PC-3 (cell line): ENCODE measurements around the gene PIGS.

ENCODE experiments used
- EZH2 ChIP-seq: fragments of 300-600 bp; sonication (generic); IDR thresholded peaks from one replicate; pipeline ENCODE4 v1.6.1; 2017; ENCODE audit warnings: antibody characterized with exemption, mild to moderate bottlenecking, low read length; ENCODE audit not compliant: unreplicated experiment
- TF ChIP-seq, protein P1 (sequence below): fragments of 300-600 bp; sonication (generic); conservative IDR thresholded peaks from 2 replicates; pipeline ENCODE4 v1.5.1; 2017; ENCODE audit warnings: antibody characterized with exemption, low read depth, mild to moderate bottlenecking, low read length

DNA sequence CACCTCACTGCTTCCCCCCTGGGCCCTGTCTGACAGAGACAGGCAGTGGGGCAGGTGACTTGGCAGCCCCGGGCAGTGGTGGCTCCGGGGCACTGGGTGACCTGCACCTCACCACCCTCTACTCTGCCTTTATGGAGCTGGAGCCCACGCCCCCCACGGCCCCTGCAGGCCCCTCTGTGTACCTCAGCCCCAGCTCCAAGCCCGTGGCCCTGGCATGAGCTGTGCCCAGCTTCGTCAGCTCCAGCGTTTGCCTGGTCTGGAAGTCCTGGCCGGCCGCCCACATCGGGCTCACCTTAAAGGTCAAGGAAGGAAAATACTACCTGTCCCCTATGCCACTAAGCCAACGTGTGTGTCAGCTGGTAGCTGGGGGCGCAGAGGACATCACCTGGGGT lies 34.1 kb downstream of the PIGS start:
- TF ChIP-seq, protein P1, sequence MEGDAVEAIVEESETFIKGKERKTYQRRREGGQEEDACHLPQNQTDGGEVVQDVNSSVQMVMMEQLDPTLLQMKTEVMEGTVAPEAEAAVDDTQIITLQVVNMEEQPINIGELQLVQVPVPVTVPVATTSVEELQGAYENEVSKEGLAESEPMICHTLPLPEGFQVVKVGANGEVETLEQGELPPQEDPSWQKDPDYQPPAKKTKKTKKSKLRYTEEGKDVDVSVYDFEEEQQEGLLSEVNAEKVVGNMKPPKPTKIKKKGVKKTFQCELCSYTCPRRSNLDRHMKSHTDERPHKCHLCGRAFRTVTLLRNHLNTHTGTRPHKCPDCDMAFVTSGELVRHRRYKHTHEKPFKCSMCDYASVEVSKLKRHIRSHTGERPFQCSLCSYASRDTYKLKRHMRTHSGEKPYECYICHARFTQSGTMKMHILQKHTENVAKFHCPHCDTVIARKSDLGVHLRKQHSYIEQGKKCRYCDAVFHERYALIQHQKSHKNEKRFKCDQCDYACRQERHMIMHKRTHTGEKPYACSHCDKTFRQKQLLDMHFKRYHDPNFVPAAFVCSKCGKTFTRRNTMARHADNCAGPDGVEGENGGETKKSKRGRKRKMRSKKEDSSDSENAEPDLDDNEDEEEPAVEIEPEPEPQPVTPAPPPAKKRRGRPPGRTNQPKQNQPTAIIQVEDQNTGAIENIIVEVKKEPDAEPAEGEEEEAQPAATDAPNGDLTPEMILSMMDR, result no peak
- TF ChIP-seq EZH2, result no peak
